ENCODE data around the gene RGL4.
"Not testable (repeated sequence)": the region's sequence is repeated elsewhere in the genome, so short reads cannot be mapped to it uniquely, and the experiment has no call there.

RGL4 gene

DNA sequence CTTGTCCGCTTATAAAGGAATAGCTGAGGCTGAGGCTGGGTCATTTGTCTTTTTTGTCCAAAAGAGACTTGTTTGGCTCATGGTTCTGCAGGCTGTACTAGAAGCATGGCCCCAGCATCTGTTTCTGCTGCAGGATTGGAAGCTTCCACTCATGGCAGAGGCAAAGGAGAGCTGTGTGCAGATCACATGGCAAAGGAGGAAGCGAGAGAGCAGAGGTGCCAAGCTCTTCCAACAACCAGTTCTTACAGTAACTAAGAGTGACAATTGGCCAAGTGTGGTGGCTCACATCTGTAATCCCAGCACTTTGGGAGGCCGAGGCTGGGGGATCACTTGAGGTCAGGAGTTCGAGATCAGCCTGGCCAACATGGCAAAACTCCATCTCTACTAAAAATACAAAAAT is 37.3 kb downstream of the RGL4 start:
- DNase-seq (ENCODE audit: low read depth in 1 of 2, low spot score in 1 of 2): not testable (repeated sequence)

GRCh38 chr22:23737696-23738095 is 46.9 kb downstream of the RGL4 start:
- DNase-seq (ENCODE audit: low read depth in 1 of 2, low spot score in 1 of 2): no peak

- DNase-seq (ENCODE audit: low read depth in 1 of 2, low spot score in 1 of 2): no peak
Measured at GRCh38 chr22:23742505-23743264, 51.9 kb downstream of the RGL4 start.

DNA sequence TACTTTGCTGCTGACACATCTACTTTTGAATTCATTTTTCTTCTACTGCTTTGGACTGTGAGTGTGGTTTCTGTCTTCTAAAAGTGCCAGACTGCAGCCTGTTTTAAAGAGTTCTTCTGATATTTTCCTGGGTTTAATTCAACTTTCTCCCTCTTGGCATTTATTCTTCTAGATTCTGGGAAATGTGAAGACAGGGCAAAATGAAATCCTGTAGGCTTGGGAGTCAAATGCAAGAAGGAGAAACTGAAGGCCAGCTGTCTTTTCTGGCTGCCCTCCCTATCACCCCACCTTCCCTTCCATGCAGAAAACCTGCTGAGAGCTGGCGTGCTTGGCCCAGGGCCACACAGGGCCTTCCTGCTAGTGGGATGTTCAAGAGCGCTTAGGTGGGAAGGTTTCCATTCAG is 52.5 kb downstream of the RGL4 start:
- DNase-seq (ENCODE audit: low read depth in 1 of 2, low spot score in 1 of 2): no peak

DNA sequence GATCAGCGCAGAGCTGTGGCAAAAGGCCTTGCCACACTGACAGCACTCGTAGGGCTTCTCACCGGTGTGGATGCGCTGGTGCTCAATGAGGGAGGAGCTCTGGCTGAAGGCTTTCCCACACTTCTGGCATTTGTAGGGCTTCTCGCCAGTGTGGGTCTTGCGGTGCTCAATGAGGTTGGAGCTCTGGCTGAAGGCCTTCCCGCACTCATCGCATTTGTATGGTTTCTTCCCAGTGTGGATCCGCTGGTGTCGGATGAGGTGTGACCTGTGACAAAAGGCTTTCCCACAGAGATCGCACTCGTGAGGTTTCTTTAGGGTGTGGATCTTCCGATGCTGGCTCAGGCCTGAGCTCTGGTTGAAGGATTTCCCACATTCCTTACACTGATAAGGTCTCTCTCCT is 53.2 kb downstream of the RGL4 start:
- no peak for DNase-seq (ENCODE audit: low read depth in 1 of 2, low spot score in 1 of 2)

GRCh38 chr22:23744485-23744884 is 53.7 kb downstream of the RGL4 start:
- no peak for DNase-seq (ENCODE audit: low read depth in 1 of 2, low spot score in 1 of 2)

DNA sequence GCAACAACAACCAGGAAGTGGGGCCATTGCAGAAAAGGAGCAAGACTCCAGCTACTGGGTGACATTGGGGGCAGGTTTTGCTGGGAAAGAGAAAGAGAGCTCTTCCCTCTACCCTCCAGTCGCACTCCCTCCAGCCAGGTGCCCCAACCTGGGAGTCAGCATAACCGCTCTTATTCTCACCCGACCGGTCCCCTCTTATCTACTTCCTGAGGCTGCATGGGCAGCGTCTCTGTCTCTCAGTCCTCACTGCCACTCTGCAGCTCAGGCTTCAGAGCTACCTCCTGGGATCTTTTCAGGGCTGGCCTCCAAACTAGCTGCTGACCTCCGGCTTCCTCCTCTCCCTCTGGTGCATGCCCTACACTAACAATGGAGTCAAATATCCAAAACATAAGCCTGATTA is 55.0 kb downstream of the RGL4 start:
- no peak for DNase-seq (ENCODE audit: low read depth in 1 of 2, low spot score in 1 of 2)

Data from activated T-helper 1 cell treated with anti-CD3 and anti-CD28 coated beads, Interleukin-2, amount 50 U/mL, for 16 hours (primary cell).